Coronary artery (tissue), 2 donors: ENCODE results near the gene HEY2.

Source experiments
- DNase-seq: peaks from one replicate; pipeline ENCODE4 v3.0.0-alpha.2; 2017; ENCODE audit warnings: low spot score
- H3K27ac ChIP-seq, 2 donors: fragments of 200-600 bp; sonication (generic); one replicate each; pipeline ENCODE4 v1.5.1; 2016 to 2019
- H3K4me3 ChIP-seq: fragments of 200-600 bp; sonication (generic); 2 replicates; pipeline ENCODE4 v1.5.1; 2016; ENCODE audit warnings: mild to moderate bottlenecking, moderate library complexity
- CTCF ChIP-seq: fragments of 200-600 bp; sonication (generic); IDR thresholded peaks from one replicate; pipeline ENCODE4 v1.5.1; 2019; ENCODE audit warnings: antibody characterized with exemption

HEY2 gene

DNA sequence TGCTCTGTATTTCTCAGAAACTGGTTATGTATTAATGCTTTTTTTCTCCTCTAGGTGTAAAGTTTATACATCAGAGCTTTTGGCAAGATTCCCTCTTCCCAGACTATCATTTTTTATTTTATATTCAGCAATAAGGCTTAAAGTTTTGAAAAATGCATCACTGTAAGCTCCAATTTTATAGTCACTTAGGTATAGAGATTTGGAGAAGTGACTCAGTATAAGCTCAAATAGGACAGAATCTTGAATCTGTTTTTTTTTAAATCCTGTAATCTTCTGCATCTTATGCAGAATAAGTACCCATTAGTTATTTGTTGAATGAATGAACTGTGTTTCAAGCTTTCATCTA is 42.4 kb downstream of the HEY2 start:
- Histone ChIP-seq H3K4me3 (peak overlapping the region; percentile 84), H3K27ac (peak overlapping the region in 1 of 2 donors; percentile 96)
- no peak for TF ChIP-seq CTCF
- DNase-seq: no peak

GRCh38 chr6:125792172-125792571 is 42.7 kb downstream of the HEY2 start:
- peak overlapping the region; percentile 1 to 48 for H3K27ac ChIP-seq
- no peak for DNase-seq
- peak overlapping the region; percentile 84 for H3K4me3 ChIP-seq
- no peak for TF ChIP-seq CTCF

- DNase-seq: no peak
- no peak for TF ChIP-seq CTCF
- Histone ChIP-seq H3K27ac (peak overlapping the region; percentile 22 to 48), H3K4me3 (peak overlapping the region; percentile 84)
Observed at GRCh38 chr6:125792680-125793079, 43.2 kb downstream of the HEY2 start.

GRCh38 chr6:125793280-125793679 is 43.8 kb downstream of the HEY2 start:
- DNase-seq: no peak
- Histone ChIP-seq H3K27ac (peak overlapping the region; percentile 22 to 48), H3K4me3 (peak overlapping the region; percentile 84)
- no peak for TF ChIP-seq CTCF

DNA sequence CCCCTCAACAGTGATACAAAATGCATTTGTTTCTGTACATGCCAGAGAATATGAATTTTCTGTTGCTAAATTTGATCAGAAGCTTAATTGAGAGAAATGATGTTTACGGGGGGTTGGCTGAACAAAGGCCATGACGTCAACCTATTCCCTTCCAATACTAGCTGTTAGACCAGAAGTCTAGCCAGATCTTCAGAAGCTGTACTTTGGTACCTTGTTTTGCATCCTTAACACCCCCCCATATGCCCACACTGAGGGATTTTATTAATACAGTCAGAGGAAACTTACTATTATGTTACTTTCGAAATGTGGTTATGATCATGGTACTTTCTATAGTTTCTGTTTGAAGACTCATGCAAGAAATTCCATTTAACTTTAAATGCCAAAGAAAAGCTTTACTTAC is 44.4 kb downstream of the HEY2 start:
- peak overlapping the region; percentile 84 for H3K4me3 ChIP-seq
- TF ChIP-seq CTCF: no peak
- peak overlapping the region; percentile 22 to 48 for H3K27ac ChIP-seq
- DNase-seq: no peak

DNA sequence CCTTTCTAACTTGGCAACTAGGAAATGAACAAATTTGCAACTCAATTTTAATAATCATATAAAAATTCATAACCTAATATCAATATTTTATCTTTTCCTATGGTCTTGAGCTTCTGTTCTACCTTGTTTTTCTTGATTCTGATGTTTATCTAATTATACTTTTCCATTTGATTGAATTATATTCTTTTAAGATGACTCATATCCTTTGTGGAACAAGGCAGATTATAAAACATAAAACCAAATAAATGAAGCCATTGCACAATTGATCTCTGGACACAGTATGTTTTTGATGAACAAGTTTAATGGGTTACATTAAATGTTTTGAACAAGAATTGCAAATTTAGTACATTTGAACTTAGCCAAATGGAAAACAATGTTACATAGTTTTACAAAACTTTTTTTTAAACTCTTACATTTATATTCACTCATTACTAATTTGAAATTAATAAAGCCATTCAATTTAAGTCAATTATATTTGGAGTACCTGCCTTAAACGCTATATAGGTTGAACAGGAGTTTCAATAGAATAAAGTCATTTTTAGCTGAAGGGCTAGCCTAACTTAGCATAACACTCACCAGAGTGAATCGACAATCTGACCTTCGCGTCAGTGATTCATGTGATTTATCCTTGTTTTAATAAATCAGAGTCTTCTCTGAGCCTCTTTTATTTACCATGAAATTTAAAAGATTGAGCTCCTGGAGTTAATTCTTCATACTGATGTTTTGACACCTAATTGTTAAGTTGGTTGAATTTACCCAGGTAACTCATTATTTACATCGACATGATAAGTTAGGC is 45.1 kb downstream of the HEY2 start:
- no peak overlapping the region for H3K4me3 ChIP-seq
- no peak overlapping the region for H3K27ac ChIP-seq
- DNase-seq: no peak
- TF ChIP-seq CTCF: no peak

GRCh38 chr6:125795301-125795700 is 45.9 kb downstream of the HEY2 start:
- no peak for DNase-seq
- H3K4me3 ChIP-seq: no peak overlapping the region
- no peak for TF ChIP-seq CTCF
- no peak overlapping the region for H3K27ac ChIP-seq
